CD4-positive, alpha-beta T cell treated with Interleukin-10 for 1 hour (primary cell): ENCODE data around the gene LOXL1.
"Not testable (repeated sequence)": the region's sequence is repeated elsewhere in the genome, so short reads cannot be mapped to it uniquely, and the experiment has no call there.

Experiments used
- DNase-seq: peaks from one replicate; pipeline ENCODE4 v3.0.0-alpha.2; 2020

LOXL1 gene

DNA sequence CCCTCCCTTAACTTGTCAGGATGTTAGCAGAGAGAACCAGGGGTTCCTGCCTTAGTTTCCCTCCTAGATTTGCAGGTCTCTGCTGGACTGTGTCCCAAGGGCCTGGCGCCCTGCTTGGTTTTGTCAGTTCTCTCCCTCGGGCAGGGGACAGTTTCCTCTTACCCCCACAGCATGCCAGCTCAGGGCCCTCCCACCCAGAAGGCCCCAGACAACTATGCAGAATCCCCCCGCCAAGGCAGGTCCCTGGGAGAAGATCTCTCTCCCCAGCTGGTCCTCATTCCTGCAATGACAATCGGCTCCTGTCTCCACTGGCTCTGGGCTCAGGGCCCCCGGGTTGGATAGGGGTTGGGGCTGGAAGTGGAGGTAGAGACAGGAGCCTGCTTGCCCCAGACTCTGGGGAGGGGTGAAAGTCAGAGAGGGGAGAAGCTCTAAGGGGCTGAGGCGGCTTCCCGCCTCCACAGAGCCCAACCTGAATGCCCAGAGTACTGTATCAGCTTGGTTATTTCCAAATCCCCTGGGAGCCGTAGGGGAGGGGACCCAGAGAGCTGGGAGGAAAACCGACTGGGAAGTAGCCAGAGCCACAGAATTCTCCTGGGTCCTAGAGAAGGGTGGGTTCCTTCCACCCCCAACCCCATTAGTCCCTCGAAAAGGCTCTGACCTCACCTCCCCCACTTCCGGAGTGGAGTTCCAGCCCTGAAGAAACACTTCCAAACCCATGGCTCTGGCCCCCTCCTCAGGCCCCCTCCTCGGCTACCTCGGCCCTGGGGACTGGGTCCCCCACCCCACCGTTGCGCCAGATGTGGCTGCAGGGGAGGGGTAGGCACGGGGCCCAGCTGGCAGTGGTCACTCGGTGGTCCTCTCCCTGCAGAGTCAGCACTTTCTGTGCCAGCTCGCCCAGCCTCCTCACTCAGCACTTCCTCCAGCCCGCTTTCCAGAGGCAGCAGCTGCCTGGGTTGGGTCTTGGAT is 3.8 kb upstream of the LOXL1 start:
- no peak for DNase-seq

DNA sequence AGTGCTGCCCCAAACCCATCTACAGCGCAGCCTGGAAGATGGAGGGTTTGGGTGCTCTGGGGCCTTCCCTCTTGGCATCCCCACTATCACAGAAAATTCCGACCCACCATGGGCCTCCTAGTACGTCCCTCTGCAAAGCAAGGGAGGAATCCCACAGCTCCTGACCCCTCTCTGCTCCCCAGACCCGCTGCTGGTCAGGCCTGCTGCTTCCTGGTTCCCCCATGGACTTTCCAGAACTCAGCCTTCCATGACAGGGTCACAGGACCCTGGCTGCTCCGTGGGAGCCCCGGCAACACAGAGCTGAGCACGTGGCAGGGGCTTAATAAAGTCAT is 3.1 kb upstream of the LOXL1 start:
- DNase-seq, result no peak

- DNase-seq, result no peak
Measured at GRCh38 chr15:73923488-73924164, 2.6 kb upstream of the LOXL1 start.

GRCh38 chr15:73924171-73924921 is 1.9 kb upstream of the LOXL1 start:
- peak; percentile 29 for DNase-seq

GRCh38 chr15:73925848-73926218 is 429 bp upstream of the LOXL1 start:
- no peak for DNase-seq

GRCh38 chr15:73927003-73927475 is 777 bp downstream of the LOXL1 start:
- DNase-seq, result peak; percentile 48

DNA sequence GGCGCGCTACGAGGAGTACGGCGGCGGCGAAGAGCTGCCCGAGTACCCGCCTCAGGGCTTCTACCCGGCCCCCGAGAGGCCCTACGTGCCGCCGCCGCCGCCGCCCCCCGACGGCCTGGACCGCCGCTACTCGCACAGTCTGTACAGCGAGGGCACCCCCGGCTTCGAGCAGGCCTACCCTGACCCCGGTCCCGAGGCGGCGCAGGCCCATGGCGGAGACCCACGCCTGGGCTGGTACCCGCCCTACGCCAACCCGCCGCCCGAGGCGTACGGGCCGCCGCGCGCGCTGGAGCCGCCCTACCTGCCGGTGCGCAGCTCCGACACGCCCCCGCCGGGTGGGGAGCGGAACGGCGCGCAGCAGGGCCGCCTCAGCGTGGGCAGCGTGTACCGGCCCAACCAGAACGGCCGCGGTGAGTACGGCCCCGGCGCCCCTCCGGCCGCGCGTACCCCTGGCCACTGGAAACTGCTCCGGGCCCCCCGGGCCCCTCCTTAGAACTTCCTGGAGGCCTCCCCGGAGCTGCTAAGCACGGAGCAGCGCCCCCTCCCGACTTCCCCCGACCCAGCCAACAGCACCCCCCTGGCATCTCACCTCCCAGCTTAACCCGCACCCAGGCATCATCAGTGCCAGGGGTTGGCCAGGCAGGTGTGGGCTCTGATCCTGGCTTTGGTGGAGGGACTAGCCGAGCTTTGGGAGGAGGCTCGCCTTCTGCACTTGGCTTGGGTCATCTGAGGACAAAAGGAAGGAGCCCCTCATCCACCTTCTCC is 1.4 kb downstream of the LOXL1 start:
- peak; percentile 79 for DNase-seq

DNA sequence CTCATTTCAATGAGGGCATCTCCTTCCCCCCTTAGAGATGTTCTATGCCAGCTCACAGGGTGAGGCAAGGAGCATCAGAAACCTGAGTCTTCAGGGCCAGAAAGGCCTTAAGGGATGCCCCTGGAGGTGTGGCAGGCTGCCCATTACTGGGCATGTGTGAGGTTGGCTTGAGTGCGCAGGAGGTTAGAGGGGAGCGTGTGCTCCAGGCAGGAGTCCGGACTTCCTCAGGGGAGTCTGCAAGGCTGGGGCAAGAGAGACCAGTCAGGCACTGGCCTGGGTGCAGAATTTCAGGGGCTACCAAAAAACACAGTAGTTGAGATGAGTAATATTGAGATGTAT is 1.9 kb downstream of the LOXL1 start:
- no peak for DNase-seq

GRCh38 chr15:73928971-73929627 is 2.8 kb downstream of the LOXL1 start:
- no peak for DNase-seq

GRCh38 chr15:73930371-73930770 is 4.1 kb downstream of the LOXL1 start:
- DNase-seq, result no peak

- no peak for DNase-seq
Measured at GRCh38 chr15:73930790-73931281, 4.6 kb downstream of the LOXL1 start.

GRCh38 chr15:73931441-73931840 is 5.2 kb downstream of the LOXL1 start:
- no peak for DNase-seq

GRCh38 chr15:73932381-73933191 is 6.3 kb downstream of the LOXL1 start:
- DNase-seq, result no peak

- DNase-seq, result no peak
Measured at GRCh38 chr15:73934281-73934680, 8.0 kb downstream of the LOXL1 start.

- no peak for DNase-seq
Measured at GRCh38 chr15:73935547-73935946, 9.3 kb downstream of the LOXL1 start.

DNA sequence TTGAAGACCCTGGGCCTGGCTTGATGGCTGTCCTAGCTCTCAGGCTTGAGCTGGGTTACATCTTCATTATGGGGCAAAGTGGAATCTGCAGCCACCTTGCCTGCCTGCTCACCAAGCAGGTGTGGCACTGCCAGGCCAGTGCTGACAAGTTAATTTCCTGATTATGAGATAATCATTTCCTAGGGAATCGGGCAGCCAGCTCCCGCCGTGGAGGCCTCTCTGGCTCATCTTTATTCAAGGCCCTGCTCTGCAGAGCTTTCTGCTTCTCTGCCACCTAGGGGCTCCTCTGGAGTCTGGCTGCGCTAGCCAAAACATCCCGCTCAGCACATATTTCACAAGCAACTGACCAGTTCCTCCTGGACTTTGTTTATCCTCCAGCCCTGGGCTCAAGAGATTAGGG is 9.9 kb downstream of the LOXL1 start:
- DNase-seq, result no peak

- no peak for DNase-seq
Measured at GRCh38 chr15:73936588-73937290, 10.5 kb downstream of the LOXL1 start.

DNA sequence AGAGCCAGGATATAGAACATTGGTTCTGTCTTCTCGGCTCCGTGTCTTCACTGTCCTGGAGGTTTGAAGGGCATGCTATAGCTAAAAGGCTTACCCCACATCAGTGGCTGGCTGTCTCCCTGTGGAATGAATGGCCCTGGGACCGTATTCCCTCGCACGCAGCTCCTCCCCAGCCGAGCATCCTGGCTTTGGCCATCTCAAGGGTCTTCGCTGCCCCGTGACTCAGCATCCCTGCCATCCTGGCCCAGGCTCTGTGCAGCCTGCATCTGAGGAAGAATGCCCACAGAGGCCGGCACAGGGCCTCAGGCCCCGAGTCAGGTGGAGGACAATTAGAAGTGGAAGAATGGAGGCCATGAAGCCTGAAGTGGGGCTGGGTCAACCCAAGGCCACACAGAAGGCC is 11.0 kb downstream of the LOXL1 start:
- DNase-seq, result no peak

DNA sequence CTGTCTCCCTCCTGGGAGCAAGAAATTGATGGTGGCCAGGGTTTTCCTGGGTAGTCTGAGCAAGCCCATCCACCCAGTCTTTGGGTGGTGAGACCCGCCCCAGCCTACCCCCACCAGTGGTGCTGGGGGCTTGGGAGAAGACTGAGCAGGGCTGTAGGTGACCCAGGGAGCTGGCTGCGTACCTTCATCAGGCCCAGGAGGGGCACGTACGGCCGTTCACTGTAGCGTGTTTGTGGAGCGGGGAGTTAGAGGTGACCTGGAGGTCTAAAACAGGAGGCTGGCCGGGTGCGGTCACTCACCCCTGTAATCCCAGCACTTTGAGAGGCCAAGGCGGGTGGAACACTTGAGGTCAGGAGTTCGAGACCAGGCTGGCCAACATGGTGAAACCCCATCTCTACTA is 11.5 kb downstream of the LOXL1 start:
- DNase-seq, result no peak

DNA sequence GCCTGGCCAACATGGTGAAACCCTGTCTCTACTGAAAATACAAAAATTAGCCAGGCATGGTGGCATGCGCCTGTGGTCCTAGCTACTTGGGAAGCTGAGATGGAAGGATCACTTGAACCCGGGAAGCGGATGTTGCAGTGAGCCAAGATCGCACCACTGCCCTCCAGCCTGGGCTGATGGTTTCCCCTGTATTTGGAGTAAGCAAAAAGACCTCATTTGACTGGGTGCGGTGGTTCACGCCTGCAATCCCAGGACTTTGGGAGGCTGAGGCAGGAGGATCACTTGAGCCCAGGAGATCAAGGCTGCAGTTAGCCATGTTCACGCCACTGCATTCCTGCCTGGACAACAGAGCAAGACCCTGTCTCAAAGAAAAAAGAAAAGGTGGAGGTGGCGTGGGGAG is 12.3 kb downstream of the LOXL1 start:
- DNase-seq, result not testable (repeated sequence)

DNA sequence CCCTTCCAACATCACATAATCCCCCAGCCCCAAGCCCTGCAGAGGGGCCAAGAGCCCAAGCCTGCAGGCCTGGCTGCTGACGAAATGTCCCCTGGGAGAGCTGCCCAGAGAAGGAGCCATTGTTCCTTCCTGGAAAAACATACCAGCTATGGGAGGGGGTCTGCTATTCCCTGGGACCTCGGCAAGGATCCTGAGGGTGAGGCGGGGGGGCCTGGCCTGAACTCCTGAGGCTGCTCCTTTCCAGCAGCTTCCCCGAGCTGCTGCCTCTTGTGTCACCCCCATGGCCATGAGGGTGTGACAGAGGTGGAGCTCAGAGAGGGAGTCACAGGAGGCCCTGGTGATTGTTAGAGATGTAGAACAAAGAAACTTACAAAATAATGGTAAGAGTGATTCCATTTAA is 12.9 kb downstream of the LOXL1 start:
- no peak for DNase-seq
